Keratinocyte (primary cell): ENCODE results near the gene BNC1. TPM values are rescaled to one million over a fixed set of nuclear protein-coding genes. Genes with fewer than 3 reads are reported as not detected.

Experiments
- DNase-seq: peaks from one replicate; pipeline ENCODE4 v3.0.0-alpha.2; 2011; ENCODE audit warnings: low read depth, missing footprints, low spot score
- FAIRE-seq: peaks from 2 replicates; lab custom pipeline; 2011; peaks lifted over from hg19 to GRCh38; lab: Jason Lieb, UNC
- H2AFZ ChIP-seq: 2 replicates; pipeline ENCODE4 v1.6.0; 2012; ENCODE audit warnings: low read length, control low read depth, inconsistent platforms; ENCODE audit not compliant: control insufficient read depth
- H3K27ac ChIP-seq: 2 replicates; pipeline ENCODE4 v1.5.1; 2011; ENCODE audit warnings: low read length; ENCODE audit not compliant: control insufficient read depth, insufficient read depth
- H3K27me3 ChIP-seq: 3 replicates; pipeline ENCODE4 v1.6.0; 2011; ENCODE audit warnings: low read length; ENCODE audit not compliant: control insufficient read depth, insufficient read depth; ENCODE audit errors: extremely low read depth
- H3K36me3 ChIP-seq, 2 experiments: 2 replicates in 1 of 2; 3 replicates in 1 of 2; pipeline ENCODE4 v1.5.1; 2011; ENCODE audit warnings: low read length in 2 of 2, mild to moderate bottlenecking in 1 of 2; ENCODE audit not compliant: control insufficient read depth in 2 of 2, insufficient read depth in 2 of 2; ENCODE audit errors: extremely low read depth in 1 of 2
- H3K4me1 ChIP-seq: 3 replicates; pipeline ENCODE4 v1.5.1; 2011; ENCODE audit warnings: low read length; ENCODE audit not compliant: control insufficient read depth, insufficient read depth; ENCODE audit errors: extremely low read depth
- H3K4me2 ChIP-seq: 3 replicates; pipeline ENCODE4 v1.6.0; 2011; ENCODE audit warnings: low read depth, low read length; ENCODE audit not compliant: control insufficient read depth, insufficient read depth; ENCODE audit errors: extremely low read depth
- H3K4me3 ChIP-seq, 3 experiments: fragments of 200-600 bp in 1 of 3; sonication (generic) in 1 of 3; 2 replicates in 2 of 3; 3 replicates in 1 of 3; pipeline ENCODE4 v1.5.1; 2011 to 2016; ENCODE audit warnings: low read length in 3 of 3, mild to moderate bottlenecking in 3 of 3, control low read depth in 2 of 3, inconsistent platforms in 1 of 3, low read depth in 1 of 3, mixed read lengths in 1 of 3, mixed run types in 1 of 3, moderate library complexity in 1 of 3; ENCODE audit not compliant: control insufficient read depth in 2 of 3, insufficient read depth in 2 of 3; ENCODE audit errors: extremely low read depth in 1 of 3
- H3K79me2 ChIP-seq: 2 replicates; pipeline ENCODE4 v1.6.0; 2012; ENCODE audit warnings: low read length; ENCODE audit not compliant: control insufficient read depth, insufficient read depth
- H3K9ac ChIP-seq: 3 replicates; pipeline ENCODE4 v1.6.0; 2011; ENCODE audit warnings: low read length; ENCODE audit not compliant: control insufficient read depth, insufficient read depth; ENCODE audit errors: extremely low read depth
- H3K9me1 ChIP-seq: 3 replicates; pipeline ENCODE4 v1.6.0; 2011; ENCODE audit warnings: low read length; ENCODE audit not compliant: control insufficient read depth, insufficient read depth; ENCODE audit errors: extremely low read depth
- H3K9me3 ChIP-seq: 2 replicates; pipeline ENCODE4 v1.5.1; 2012; ENCODE audit warnings: low read depth, low read length; ENCODE audit not compliant: control insufficient read depth
- H4K20me1 ChIP-seq: 3 replicates; pipeline ENCODE4 v1.6.0; 2011; ENCODE audit warnings: low read length; ENCODE audit not compliant: control insufficient read depth, insufficient read depth; ENCODE audit errors: extremely low read depth
- EZH2 ChIP-seq: IDR thresholded peaks from one replicate; pipeline ENCODE4 v1.6.1; 2012; ENCODE audit warnings: inconsistent platforms, mild to moderate bottlenecking, low read length, moderate library complexity
- dilution Hi-C: fragments of 300-500 bp; cut with MboI; formaldehyde crosslinking; loops from one replicate; pipeline ENCODE4 v1.7.0; 2020; ENCODE audit warnings: low sequenced_read_pairs; ENCODE audit not compliant: extremely low pct_ligation_motif_present
- polyA plus RNA-seq, 5 experiments: library from polyadenylated mRNA; depleted of rRNA in 3 of 5; stranded (reverse) in 3 of 5; stranded (forward) in 1 of 5; unstranded in 1 of 5; fragments of >200 nt; gene quantifications; 1 replicate in 1 of 5; 2 replicates in 3 of 5; 3 replicates in 1 of 5; pipeline versions ENCODE4 v1.2.1 to v1.2.3, GENCODE V29; 2011 to 2012; ENCODE audit warnings: missing spikeins in 2 of 5, low read depth in 1 of 5, low replicate concordance in 1 of 5
- TF ChIP-seq, protein P1 (sequence below), 3 experiments: IDR thresholded peaks in 1 of 3; conservative IDR thresholded peaks in 1 of 3; optimal IDR thresholded peaks in 1 of 3; 2 replicates in 2 of 3; 3 replicates in 1 of 3; pipeline versions ENCODE3 to v1.5.1; 2011; ENCODE audit warnings: low read length in 3 of 3, mild to moderate bottlenecking in 3 of 3, moderate library complexity in 2 of 3, control low read depth in 1 of 3, inconsistent platforms in 1 of 3; ENCODE audit not compliant: insufficient read depth in 2 of 3; ENCODE audit errors: extremely low read depth in 1 of 3

The BNC1 gene
- polyA plus RNA-seq, 1 donor (not counting 4 experiments of a cell fraction or from before 2014, with no cell fraction given): 137 TPM

DNA sequence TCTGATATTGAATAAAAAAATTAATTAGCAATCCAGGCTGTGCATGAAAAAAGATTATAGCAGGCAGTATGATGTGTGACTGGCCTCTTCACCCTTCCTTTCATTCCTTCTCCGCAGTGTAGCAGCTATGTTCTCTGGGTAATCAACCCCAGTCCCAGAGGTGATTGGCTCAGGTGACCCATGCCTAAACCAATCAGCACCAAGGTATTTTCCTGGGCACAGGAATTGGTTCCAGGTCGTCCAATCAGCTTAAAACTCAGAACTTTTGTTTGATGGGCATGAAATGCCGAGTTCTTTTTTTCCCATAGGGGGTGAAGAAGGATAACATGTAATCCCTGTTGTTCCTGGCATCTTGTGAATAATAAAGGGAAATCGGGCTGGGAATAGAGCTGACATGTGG lies 5.8 kb upstream of the BNC1 start:
- Histone ChIP-seq H2AFZ (no peak overlapping the region), H3K4me3 (no peak overlapping the region), H3K79me2 (no peaks in the 10 kb centered on the region), H4K20me1 (no peaks in the 10 kb centered on the region), H3K27me3 (no peaks in the 10 kb centered on the region), H3K4me1 (peaks cover 67% of the 10 kb centered on the region), H3K27ac (no peak overlapping the region), H3K4me2 (no peak overlapping the region), H3K9me3 (no peaks in the 10 kb centered on the region), H3K9me1 (no peaks in the 10 kb centered on the region), H3K36me3 (no peaks in the 10 kb centered on the region), H3K9ac (no peak overlapping the region)
- no peak for TF ChIP-seq EZH2
- TF ChIP-seq, protein P1, sequence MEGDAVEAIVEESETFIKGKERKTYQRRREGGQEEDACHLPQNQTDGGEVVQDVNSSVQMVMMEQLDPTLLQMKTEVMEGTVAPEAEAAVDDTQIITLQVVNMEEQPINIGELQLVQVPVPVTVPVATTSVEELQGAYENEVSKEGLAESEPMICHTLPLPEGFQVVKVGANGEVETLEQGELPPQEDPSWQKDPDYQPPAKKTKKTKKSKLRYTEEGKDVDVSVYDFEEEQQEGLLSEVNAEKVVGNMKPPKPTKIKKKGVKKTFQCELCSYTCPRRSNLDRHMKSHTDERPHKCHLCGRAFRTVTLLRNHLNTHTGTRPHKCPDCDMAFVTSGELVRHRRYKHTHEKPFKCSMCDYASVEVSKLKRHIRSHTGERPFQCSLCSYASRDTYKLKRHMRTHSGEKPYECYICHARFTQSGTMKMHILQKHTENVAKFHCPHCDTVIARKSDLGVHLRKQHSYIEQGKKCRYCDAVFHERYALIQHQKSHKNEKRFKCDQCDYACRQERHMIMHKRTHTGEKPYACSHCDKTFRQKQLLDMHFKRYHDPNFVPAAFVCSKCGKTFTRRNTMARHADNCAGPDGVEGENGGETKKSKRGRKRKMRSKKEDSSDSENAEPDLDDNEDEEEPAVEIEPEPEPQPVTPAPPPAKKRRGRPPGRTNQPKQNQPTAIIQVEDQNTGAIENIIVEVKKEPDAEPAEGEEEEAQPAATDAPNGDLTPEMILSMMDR (optimal IDR thresholded peaks at IDR 0.05 in 1 of 3, IDR thresholded peaks at IDR 0.05 in 1 of 3, conservative IDR thresholded peaks at IDR 0.05 in 1 of 3; ENCODE audit: extremely low read depth in 1 of 3, insufficient read depth in 2 of 3, low read length in 3 of 3): no peak
- dilution Hi-C loops: no loop called here
- FAIRE-seq (no peak), DNase-seq (no peak)

DNA sequence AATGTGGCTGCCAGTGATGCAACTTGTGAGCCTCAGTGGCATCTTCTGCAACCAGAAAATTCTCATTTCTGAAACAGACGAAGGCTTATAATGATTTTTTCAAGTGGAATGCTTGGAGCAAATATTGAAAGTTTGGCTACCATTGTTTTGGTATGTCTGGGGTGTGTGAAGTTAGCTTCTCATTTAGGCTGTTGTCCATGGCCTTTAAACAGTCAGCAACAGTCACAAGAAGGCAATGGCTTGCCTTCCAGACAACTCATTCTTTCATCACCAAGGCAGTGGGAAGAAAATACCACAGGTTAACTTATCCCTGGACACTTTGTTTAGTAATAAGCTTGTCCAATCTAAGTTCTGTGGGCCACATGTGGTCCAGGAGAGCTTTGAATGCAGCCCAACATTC lies 4.7 kb upstream of the BNC1 start:
- Histone ChIP-seq H2AFZ (no peak overlapping the region), H3K9me1 (no peaks in the 10 kb centered on the region), H3K4me2 (peak overlapping the region; percentile 95), H3K27ac (peak overlapping the region; percentile 98), H3K9ac (peak overlapping the region; percentile 94), H3K36me3 (no peaks in the 10 kb centered on the region), H4K20me1 (no peaks in the 10 kb centered on the region), H3K27me3 (no peaks in the 10 kb centered on the region), H3K79me2 (peaks cover 5% of the 10 kb centered on the region), H3K9me3 (no peaks in the 10 kb centered on the region), H3K4me3 (no peak overlapping the region), H3K4me1 (peaks cover 68% of the 10 kb centered on the region)
- DNase-seq (no peak), FAIRE-seq (no peak)
- dilution Hi-C loops: no loop called here
- TF ChIP-seq EZH2: no peak
- TF ChIP-seq, protein P1 (optimal IDR thresholded peaks at IDR 0.05 in 1 of 3, IDR thresholded peaks at IDR 0.05 in 1 of 3, conservative IDR thresholded peaks at IDR 0.05 in 1 of 3; ENCODE audit: extremely low read depth in 1 of 3, insufficient read depth in 2 of 3, low read length in 3 of 3): no peak
